ENCODE results near the gene SMS. TPM values are rescaled to one million over a fixed set of nuclear protein-coding genes. Genes with fewer than 3 reads are reported as not detected.

Gene SMS
- total RNA-seq, 1 donor from 2014 or later: 49.7 TPM

GRCh38 chrX:21982311-21982710 lies 41.8 kb downstream of the SMS start:
- no peak for DNase-seq

GRCh38 chrX:21985332-21985777 lies 44.8 kb downstream of the SMS start:
- DNase-seq: peak; percentile 85

- DNase-seq: no peak
These were observed 46.1 kb downstream of the SMS start for GRCh38 chrX:21986596-21986995.

- no peak for DNase-seq
These were observed 48.9 kb downstream of the SMS start for GRCh38 chrX:21989384-21989783.

- DNase-seq: no peak
These were observed 50.3 kb downstream of the SMS start for GRCh38 chrX:21990832-21991231.

- no peak for DNase-seq
These were observed 51.0 kb downstream of the SMS start for GRCh38 chrX:21991504-21991903.

- no peak for DNase-seq
These were observed 52.8 kb downstream of the SMS start for GRCh38 chrX:21993265-21993664.

DNA sequence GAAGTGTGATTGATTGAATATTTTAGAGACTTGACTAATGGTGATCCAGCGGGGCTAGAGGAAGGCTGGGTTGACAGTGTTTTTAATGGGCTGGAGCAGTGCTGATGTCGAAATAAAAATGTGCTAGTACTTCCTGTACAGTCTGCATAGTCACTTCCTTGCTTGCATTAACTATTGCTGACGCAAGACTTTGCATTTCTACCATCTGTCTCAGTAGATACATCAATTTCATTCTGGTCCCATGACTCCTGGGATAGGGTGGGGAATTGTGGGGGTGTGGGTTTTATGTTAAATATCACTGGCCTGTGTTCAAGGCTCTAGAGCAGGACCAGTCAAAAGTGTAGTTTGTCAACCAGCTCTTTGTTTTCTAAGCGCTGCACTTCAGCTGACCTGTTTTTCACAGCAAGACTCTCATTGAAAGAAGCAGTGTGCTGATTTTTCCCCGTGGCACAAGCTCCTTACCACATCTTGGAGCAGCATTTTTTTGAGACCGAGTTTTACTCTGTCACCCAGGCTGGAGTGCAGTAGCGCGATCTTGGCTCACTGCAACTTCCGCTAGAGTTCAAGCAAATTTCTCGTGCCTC lies 56.5 kb downstream of the SMS start:
- DNase-seq: peak; percentile 1

- no peak for DNase-seq
These were observed 57.5 kb downstream of the SMS start for GRCh38 chrX:21998037-21998436.

- no peak for DNase-seq
These were observed 64.4 kb downstream of the SMS start for GRCh38 chrX:22004866-22005265.

- no peak for DNase-seq
These were observed 71.5 kb downstream of the SMS start for GRCh38 chrX:22012051-22012450.

DNA sequence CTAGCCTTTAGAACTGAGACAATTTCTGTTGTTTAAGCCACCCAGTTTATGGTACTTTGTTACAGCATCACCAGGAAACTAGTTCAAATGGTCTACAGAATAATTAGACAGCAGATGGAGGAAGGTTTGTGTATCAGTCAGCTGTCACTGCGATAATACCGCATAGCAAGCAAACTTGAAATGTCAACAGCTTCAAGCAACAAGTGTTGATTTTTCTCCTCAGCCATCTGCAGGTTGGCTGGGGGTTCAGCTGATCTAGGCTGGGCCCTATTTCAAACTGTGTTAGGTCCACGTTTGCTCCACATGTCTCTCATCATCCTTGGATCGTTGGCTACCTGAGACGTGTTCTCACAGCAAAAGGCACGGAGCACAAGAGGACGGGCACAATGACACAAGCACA lies 72.4 kb downstream of the SMS start:
- no peak for DNase-seq

DNA sequence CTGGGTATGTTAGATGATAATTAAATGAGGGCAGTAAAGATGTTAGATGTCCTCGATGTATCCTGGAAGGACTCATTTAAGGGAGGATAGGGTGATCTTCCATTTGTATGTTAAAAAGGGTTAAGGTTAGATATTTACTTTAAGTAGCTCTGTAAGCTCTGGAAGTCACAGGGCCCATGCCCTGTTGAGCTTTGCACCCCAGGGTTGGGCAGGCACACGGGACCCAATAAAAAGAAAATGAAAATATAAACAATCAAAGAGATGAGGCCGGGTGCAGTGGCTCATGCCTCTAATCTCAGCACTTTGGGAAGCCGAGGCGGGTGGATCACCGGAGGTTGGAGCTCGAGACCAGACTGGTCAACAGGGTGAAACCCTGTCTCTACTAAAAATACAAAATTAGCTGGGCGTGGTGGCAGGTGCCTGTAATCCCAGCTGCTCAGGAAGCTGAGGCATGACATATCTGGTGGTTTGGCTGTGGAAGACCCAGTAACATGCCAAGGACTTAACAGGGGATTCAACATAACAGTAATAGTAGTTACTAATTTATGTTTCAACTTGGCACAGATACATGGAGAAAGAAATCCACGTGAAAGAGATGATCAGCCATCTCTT lies 74.7 kb downstream of the SMS start:
- DNase-seq: no peak

- DNase-seq: peak; percentile 0
These were observed 81.3 kb downstream of the SMS start for GRCh38 chrX:22021751-22022324.

DNA sequence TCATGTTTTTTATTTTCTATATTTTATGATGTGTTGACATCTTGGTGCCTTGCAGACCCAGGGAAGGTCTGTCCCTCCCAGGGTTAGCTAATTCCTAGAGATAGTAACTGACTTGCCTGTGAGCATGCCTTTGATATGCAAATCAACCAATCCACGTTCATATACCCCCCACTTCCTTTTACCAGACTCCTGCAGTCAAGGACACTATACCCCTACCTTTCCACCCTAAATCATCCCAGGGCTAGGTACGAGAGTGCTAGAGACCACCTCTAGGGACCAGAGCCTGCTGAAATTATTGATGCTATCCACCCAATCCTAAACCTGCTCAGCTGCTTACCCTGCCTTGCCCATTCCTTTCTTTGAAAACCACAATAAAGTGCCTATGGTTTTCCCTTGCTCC lies 84.1 kb downstream of the SMS start:
- DNase-seq: no peak

DNA sequence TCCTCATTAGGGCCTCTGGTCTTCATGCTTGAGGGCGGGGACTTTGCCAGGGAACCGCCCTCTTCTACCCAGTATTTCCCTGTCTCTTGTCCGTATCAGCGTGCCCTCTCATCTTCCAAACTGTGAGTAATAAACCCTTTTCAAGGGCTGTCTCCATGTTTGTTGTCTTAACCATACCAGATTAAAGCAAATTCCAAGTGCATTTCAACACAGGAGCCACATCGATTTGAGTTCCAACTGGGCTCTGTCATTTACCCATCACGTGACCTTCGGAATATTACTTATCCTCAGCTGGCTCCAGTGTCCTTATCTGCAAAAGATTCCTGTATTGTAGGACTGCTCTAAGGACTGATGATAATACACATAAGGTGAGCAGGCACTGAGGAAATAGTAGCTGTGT lies 85.2 kb downstream of the SMS start:
- DNase-seq: no peak

DNA sequence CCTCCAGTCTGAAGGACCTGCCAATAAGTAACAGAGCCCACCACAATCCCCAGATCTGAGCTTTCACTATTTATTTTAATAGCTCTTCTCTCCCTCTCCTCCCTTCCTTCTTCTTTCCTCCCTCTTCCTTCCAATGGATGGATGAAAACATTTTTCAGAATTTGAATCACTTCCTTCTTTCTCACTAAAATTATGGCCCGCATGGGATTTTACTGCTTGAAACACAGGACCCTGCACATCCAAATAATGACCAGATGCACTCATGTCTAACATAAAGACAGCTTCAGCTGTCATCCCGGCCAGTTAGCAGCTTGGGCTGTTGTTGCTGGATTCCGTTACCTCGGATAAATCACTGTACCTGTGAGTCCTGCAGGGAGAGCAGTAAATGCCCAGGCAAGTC lies 86.2 kb downstream of the SMS start:
- no peak for DNase-seq

- DNase-seq: no peak
These were observed 91.6 kb downstream of the SMS start, which contains the start of gene PHEX for GRCh38 chrX:22032084-22032483. Gene PHEX, plus strand, starts transcription at chrX:22032325. Its CDS starts 681 bp downstream, at chrX:22033006.

- no peak for DNase-seq
These were observed 92.0 kb downstream of the SMS start for GRCh38 chrX:22032506-22032905.

DNA sequence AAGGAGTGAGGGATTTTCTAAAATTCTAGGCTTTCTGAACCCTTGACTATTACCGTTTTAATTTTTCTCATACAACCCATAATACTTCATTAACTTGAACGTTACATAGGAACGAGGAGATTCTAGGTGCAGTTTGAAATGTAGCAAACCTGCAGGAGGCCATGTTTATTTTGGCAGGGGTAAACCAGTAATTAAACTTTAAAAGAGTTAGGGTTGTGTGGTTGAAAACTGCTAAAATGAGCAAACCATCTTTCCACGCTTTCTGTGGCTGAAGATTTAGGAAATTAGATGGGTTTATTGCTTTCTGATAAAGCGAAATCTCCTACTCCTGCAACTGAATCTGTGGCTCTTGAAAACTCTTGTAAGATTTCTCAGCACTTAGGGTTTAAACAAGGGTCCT lies 93.3 kb downstream of the SMS start:
- no peak for DNase-seq

- no peak for DNase-seq
These were observed 94.7 kb downstream of the SMS start for GRCh38 chrX:22035236-22035635.

DNA sequence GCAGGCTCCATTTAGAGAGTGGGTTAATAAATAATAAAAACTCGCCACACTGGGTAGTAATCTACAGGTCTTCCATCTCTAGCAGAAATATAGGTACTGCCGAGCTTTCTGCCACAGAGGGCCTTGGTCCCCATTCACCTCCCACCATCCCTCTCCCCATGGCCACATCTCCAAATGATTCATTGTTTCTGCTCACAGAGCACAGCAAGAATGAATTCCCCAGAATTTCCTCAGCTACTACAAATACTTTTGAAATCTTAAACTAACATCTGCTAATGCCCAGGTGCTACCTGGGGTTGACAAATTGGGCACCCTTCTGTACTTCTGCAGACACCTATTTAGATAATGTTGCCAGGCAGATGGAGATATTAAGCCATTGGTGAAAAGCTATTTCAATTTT lies 96.7 kb downstream of the SMS start:
- no peak for DNase-seq

DNA sequence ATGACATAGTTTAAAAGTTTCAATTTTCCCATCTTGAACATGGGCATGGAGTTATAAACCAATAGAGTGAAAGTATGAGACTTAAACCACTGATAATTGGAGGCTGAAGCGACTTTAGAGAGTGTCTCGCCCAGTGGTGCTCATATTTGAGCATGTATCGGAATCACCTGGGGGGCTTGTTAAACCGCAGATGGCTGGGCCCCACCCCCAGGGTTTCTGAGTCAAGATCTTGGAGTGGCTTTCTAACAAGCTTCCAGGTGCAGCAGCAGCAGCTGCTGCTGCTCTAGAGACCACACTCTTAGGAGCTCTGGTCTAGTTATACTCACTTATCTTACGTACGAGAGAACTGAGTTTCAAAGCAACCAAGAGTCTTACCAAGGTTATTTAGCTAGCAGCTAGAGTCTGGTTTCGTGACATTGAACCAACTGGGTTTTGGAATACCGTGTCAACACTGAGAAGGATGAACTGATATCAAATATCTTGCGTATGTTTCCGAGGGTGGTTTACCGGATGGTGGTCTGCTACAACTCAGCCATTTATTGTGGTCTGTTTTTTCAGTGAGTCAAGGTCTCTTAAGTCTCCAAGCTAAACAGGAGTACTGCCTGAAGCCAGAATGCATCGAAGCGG lies 97.5 kb downstream of the SMS start:
- DNase-seq: no peak

- no peak for DNase-seq
These were observed 99.0 kb downstream of the SMS start for GRCh38 chrX:22039541-22039940.
